Hepatocyte (in vitro differentiated cells): ENCODE measurements around the gene DMC1.

Experiments used
- EZH2 ChIP-seq: fragments of 200-600 bp; sonication (generic); IDR thresholded peaks from 2 replicates; pipeline ENCODE4 v1.6.1; 2016; ENCODE audit warnings: antibody characterized with exemption, mild to moderate bottlenecking, borderline replicate concordance
- EZH2phosphoT487 ChIP-seq: fragments of 200-600 bp; sonication (generic); IDR thresholded peaks from one replicate; pipeline ENCODE4 v1.6.1; 2018; ENCODE audit warnings: antibody characterized with exemption, mild to moderate bottlenecking, low read depth, moderate library complexity; ENCODE audit not compliant: unreplicated experiment, severe bottlenecking
- TF ChIP-seq, protein P1 (sequence below): fragments of 200-600 bp; sonication (generic); IDR thresholded peaks from 2 replicates; pipeline ENCODE4 v1.5.1; 2016; ENCODE audit warnings: antibody characterized with exemption, mild to moderate bottlenecking; ENCODE audit not compliant: poor library complexity

DNA sequence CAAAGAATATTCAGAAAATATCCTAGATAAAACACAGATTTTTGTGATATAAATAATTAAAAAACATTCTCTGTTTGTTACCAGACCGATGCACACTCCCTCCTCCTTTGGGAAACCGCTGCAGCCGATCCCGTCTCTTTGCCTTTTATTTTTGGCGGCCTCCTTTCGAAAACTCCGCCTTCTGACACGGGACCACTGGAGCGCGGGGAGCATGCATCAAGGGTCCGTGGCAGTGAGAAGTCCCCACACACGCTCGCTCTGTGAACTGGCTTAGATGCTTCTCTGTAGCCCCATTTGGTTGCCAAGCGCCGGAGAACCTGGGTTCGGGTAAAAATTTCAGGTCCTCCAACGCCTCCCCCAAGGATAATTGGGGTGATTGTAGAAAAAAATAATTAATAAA is 80.8 kb downstream of the DMC1 start:
- TF ChIP-seq, protein P1, sequence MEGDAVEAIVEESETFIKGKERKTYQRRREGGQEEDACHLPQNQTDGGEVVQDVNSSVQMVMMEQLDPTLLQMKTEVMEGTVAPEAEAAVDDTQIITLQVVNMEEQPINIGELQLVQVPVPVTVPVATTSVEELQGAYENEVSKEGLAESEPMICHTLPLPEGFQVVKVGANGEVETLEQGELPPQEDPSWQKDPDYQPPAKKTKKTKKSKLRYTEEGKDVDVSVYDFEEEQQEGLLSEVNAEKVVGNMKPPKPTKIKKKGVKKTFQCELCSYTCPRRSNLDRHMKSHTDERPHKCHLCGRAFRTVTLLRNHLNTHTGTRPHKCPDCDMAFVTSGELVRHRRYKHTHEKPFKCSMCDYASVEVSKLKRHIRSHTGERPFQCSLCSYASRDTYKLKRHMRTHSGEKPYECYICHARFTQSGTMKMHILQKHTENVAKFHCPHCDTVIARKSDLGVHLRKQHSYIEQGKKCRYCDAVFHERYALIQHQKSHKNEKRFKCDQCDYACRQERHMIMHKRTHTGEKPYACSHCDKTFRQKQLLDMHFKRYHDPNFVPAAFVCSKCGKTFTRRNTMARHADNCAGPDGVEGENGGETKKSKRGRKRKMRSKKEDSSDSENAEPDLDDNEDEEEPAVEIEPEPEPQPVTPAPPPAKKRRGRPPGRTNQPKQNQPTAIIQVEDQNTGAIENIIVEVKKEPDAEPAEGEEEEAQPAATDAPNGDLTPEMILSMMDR: no peak
- TF ChIP-seq EZH2: no peak
- TF ChIP-seq EZH2phosphoT487: no peak
